Endometrium (tissue), 2 donors: ENCODE measurements around the gene SCCPDH.

Experiments used
- FAIRE-seq: peaks from 2 replicates; lab custom pipeline; 2012; peaks lifted over from hg19 to GRCh38; lab: Jason Lieb, UNC
- donor health status: control.
- donor health status: control.

Gene SCCPDH

GRCh38 chr1:246753670-246754535, 29.7 kb downstream of the SCCPDH start:
- FAIRE-seq, result no peak

DNA sequence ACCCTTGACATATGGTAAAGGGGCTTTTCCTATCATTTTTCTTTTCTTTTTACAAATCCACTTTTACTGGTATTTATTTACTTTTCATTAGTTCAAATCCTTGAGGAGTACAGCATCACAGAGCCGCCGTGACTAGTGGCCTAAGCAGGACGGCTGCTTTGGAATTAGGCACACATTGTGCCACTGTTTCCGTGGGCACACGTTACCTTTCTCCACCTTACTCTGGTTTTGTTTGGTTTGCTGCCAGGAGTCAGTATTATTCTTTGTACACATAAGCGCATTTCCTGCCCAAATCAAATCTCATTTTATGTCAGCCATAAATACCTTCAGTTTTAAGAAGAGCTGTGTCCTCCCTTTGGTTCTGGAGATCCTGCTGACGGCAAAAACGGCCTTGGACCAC, 31.2 kb downstream of the SCCPDH start:
- FAIRE-seq, result no peak

DNA sequence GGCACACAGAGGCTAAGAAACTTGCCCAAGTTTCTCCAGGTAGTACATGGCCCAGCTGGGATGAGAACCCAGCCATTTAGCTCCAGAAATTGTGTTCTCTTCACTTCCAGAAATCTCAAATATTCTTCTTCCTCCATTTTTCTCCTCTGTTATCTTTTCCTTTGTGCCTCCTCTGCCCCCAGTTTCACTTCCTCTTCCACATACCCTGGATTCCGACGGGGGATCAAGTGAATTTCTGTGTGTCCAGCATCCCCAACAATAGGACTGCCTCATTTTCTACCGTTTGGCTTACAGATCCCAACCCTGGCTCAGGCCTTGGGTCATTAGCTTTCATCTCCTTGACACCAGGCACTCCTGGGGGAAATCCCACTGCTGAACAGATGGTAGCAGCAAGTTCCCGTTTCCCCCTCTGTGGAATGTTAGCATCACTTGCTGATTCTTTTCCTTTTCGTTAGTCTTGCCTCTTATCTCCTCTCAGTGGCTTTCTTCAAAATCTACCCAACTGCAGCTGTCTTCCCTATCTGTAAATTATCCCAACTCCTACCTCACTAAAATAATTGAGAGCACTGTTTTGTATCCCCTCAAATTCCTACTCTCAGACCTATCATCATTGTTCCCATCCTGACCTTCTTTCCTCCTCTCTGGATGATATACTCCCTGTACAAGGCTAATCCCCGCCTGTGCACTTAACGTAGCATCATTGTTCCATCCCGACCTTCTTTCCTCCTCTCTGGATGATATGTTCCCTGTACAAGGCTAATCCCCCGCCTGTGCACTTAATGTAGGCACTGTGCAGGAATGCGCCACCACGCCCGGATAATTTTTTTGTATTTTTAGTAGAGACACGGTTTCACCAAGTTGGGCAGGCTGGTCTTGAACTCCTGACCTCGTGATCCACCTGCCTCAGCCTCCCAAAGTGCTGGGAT, 36.5 kb downstream of the SCCPDH start:
- FAIRE-seq, result no peak

- FAIRE-seq, result no peak
Observed at GRCh38 chr1:246761396-246761795, 37.2 kb downstream of the SCCPDH start.

GRCh38 chr1:246765521-246765920, 41.3 kb downstream of the SCCPDH start:
- no peak for FAIRE-seq

GRCh38 chr1:246768403-246769020, 44.3 kb downstream of the SCCPDH start:
- no peak for FAIRE-seq

DNA sequence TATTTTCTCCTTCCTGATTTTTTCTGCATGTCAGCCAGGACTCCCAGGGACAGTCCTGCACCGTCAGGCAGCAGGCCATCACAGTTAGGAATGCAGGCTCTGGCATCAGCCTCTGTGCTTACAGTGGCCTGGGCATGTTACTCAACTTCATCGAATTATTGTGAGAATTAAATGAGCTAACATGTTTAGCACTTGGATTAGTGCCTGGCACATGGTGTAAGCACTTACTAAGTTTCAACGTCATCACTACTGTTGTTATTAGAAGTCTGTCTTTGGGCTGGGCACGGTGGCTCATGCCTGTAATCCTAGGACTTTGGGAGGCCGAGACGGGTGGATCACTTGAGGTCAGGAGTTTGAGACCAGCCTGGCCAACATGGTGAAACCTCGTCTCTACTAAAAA, 45.1 kb downstream of the SCCPDH start:
- no peak for FAIRE-seq

DNA sequence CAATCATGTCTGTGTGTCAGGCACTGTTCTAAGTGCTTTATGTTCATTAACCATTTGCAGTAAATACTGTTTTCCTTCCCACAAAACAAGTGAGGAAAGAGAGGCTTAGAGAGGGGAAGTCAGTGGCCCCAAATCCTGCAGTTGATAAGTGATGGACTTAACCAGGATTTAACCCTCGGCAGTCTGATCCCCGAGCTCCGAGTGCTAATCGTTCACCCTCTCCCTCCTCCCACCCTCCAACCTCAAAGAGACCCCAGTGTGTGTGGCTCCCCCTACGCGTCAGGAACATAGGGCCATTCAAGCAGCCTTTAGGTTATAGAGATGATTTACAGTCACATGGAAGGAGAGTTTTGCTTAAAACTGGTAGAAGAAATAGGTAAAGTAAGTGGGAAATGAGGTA, 47.2 kb downstream of the SCCPDH start:
- FAIRE-seq, result no peak

- no peak for FAIRE-seq
Observed at GRCh38 chr1:246772686-246773085, 48.5 kb downstream of the SCCPDH start.

- FAIRE-seq, result no peak
Observed at GRCh38 chr1:246773213-246773641, 49.0 kb downstream of the SCCPDH start.

- no peak for FAIRE-seq
Observed at GRCh38 chr1:246775531-246776385, 51.5 kb downstream of the SCCPDH start.

GRCh38 chr1:246776923-246777322, 52.7 kb downstream of the SCCPDH start:
- no peak for FAIRE-seq

GRCh38 chr1:246778663-246779062, 54.5 kb downstream of the SCCPDH start:
- FAIRE-seq, result no peak

DNA sequence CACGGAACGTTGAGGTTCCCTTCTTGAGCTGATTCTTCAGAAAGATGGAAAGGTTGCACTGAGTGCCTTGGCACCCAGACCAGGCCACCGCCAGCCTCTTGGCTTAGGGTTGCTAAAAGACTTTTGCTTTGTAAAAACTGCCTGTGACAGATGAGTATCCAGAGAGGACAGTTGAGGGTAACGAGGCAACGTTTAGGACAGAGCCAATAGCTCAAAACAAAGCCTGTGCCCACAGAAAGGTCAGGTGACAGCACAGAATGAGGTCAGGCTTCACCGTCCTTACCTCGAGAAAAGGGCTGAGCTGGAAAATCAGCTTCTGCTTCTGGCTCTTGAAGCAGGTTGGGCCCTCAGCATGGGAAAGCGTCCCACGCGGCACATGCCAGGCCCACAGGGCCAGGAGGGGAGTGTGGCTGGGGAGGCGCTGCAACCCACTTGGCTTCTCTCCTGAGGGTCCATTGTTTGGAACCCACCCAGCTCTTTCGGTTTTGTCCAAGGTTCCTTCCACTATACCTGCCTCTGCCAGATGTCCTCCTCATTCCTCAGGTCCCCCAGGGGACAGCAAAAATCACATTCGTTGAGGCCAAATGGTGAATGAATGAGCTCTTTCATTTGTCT, 55.5 kb downstream of the SCCPDH start:
- no peak for FAIRE-seq

- no peak for FAIRE-seq
Observed at GRCh38 chr1:246780264-246780663, 56.1 kb downstream of the SCCPDH start.

DNA sequence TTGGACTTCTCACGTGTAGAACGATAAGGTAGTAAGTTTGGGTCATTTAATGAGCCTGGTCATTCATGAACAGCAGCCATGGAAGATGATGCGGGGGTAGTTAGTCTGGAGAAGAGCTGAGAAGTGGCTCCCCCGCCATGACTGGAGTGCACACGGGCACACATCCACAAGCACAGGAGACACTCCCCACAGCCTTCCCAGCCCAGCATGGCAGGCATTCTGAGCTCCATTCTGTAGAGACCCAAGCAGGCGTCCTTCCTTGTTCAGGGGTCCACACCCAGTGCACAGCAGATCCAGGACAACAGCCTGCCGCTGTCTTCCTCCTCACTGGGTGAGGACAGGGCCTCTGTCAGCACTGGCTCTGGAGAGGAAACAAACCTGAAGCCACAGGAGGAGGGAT, 57.0 kb downstream of the SCCPDH start:
- no peak for FAIRE-seq

DNA sequence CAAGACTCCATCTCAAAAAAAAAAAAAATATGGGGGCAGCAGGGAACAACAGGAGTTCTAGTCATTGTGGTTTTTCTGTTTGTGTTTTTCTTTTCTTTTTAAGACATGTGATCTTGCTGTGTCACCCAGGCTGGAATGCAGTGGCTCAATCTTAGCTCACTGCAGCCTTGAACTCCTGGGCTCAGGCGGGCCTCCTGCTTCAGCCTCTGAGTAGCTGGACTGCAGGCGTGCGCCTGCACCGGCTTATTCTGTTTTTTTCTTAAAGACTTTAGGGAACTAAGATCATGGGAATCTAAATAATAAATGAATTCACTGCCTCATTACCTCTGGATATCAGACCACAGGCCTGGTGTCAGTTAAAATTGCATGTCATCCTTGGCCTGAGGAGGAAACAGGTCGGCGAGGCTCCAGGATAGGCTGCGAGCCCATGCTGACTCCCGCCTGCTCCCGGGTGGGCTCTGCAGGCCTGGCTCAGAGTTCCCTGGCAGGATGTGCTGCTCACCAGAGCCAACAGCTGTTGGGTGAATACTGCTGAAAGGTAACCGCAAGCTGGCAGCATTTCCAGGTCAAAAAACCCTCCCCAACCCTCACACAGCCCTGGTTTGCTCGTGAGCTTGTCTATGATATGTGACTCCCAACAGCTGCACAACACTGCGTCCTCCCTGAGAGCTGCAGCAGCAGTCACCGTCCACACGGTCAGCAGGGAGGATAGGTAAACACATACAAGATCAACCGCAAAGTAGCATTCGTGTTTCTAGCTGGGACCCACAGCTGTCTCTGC, 58.1 kb downstream of the SCCPDH start:
- no peak for FAIRE-seq

GRCh38 chr1:246784621-246785493, 60.6 kb downstream of the SCCPDH start:
- no peak for FAIRE-seq

DNA sequence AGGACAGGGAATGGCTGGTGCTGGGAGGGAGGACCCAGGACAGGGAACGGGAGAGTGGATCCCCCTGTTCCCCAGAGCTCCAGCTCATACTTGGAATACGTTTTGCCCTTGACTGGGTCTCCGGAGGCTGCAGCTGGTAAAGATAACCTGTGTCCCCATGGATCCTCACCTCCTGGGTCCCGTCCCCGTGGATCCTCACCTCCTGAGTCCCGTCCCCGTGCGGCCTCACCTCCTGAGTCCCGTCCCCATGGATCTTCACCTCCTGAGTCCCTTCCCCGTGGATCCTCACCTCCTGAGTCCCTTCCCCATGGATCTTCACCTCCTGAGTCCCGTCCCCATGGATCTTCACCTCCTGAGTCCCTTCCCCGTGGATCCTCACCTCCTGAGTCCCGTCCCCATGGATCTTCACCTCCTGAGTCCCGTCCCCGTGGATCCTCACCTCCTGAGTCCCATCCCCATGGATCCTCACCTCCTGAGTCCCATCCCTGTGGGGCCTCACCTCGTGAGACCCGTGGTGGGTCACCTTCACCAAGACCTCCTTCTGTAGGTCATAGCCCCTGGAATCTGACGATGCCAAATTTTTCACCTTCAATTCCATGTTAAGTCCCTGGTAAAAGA, 61.4 kb downstream of the SCCPDH start:
- no peak for FAIRE-seq
